ENCODE results near the gene ACD. TPM values are rescaled to one million over a fixed set of nuclear protein-coding genes. Genes with fewer than 3 reads are reported as not detected.

Gene ACD
- total and polyA plus RNA-seq, 9 of the 15 experiments (the other 6 are each of a cell fraction or from before 2014, with no cell fraction given) = 4.2 to 47.4 (median 19.2) TPM

DNA sequence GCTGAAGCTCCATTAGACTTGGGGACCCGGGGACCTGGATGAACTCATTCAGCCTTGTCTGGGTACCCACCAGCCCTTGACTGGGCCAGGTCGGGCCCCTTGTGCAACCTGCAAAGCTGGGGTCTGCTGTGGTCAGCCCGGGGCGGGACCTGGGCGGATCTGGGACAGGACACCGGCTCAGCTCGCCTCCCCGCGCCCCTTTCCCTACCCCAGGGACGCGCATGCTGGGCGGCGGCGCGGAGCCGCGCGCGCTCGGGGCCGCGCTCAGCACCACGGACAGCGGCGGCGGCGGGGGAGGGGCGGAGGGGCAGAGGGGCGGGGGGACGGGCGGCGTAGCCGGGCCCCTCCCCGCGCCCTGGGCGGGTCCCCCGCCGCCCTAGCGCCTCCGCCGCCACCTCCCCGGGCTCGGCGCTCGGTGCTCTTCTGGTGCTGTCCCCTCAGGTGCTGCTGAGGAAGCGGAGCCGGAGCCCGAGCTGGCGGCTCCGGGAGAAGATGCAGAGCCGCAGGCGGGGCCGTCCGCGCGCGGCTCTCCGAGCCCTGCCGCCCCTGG lies 7.4 kb downstream of the ACD start (continued):
- TF ChIP-seq SNRNP70 (optimal IDR thresholded peaks at IDR 0.05; ENCODE audit: low read depth, low read length) = no peak
- TF ChIP-seq STAT5B (CRISPR knock-in tag; IDR thresholded peaks at IDR 0.05) = no peak
- TF ChIP-seq MYBL2 (IDR thresholded peaks at IDR 0.05; ENCODE audit: low read depth) = no peak
- no peak for TF ChIP-seq MYBL2 (CRISPR knock-in tag; IDR thresholded peaks at IDR 0.05; ENCODE audit: borderline replicate concordance)
- no peak for TF ChIP-seq NUFIP1 (IDR thresholded peaks at IDR 0.05; ENCODE audit: partially characterized antibody)
- TF ChIP-seq ESRRB (CRISPR knock-in tag; IDR thresholded peaks at IDR 0.05; ENCODE audit: borderline replicate concordance) = no peak
- TF ChIP-seq, protein P1, sequence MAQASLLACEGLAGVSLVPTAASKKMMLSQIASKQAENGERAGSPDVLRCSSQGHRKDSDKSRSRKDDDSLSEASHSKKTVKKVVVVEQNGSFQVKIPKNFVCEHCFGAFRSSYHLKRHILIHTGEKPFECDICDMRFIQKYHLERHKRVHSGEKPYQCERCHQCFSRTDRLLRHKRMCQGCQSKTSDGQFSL (CRISPR knock-in tag; IDR thresholded peaks at IDR 0.05) = 0 out of 2 replicates have a peak, but pooled peaks have one; percentile 29
- TF ChIP-seq, protein P1 (tag; IDR thresholded peaks at IDR 0.05) = no peak
- 0 out of 2 replicates have a peak, but pooled peaks have one; percentile 35 for TF ChIP-seq FOXP1 (CRISPR knock-in tag; IDR thresholded peaks at IDR 0.05)
- TF ChIP-seq MTA3 (IDR thresholded peaks at IDR 0.05; ENCODE audit: borderline replicate concordance) = no peak
- TF ChIP-seq, protein P2, sequence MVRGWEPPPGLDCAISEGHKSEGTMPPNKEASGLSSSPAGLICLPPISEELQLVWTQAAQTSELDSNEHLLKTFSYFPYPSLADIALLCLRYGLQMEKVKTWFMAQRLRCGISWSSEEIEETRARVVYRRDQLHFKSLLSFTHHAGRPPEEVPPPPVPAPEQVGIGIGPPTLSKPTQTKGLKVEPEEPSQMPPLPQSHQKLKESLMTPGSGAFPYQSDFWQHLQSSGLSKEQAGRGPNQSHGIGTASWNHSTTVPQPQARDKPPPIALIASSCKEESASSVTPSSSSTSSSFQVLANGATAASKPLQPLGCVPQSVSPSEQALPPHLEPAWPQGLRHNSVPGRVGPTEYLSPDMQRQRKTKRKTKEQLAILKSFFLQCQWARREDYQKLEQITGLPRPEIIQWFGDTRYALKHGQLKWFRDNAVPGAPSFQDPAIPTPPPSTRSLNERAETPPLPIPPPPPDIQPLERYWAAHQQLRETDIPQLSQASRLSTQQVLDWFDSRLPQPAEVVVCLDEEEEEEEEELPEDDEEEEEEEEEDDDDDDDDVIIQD (CRISPR knock-in tag; IDR thresholded peaks at IDR 0.05) = no peak
- TF ChIP-seq ZBTB1 (CRISPR knock-in tag; IDR thresholded peaks at IDR 0.05; ENCODE audit: borderline replicate concordance, low read depth) = no peak
- TF ChIP-seq NELFE (IDR thresholded peaks at IDR 0.05; ENCODE audit: insufficient read depth, insufficient read length) = no peak
- TF ChIP-seq ZBTB17 (CRISPR knock-in tag; IDR thresholded peaks at IDR 0.05) = 0 out of 2 replicates have a peak, but pooled peaks have one; percentile 28
- no peak for TF ChIP-seq MCM2 (IDR thresholded peaks at IDR 0.05; ENCODE audit: low read depth)
- TF ChIP-seq RFX5 (IDR thresholded peaks at IDR 0.05; ENCODE audit: low read depth, low read length) = no peak
- TF ChIP-seq SMARCA4 (IDR thresholded peaks at IDR 0.05) = no peak
- peak; percentile 67; the same call in 1 of the 2 replicates for TF ChIP-seq MIER1 (IDR thresholded peaks at IDR 0.05; ENCODE audit: low read depth)
- TF ChIP-seq, protein P3, sequence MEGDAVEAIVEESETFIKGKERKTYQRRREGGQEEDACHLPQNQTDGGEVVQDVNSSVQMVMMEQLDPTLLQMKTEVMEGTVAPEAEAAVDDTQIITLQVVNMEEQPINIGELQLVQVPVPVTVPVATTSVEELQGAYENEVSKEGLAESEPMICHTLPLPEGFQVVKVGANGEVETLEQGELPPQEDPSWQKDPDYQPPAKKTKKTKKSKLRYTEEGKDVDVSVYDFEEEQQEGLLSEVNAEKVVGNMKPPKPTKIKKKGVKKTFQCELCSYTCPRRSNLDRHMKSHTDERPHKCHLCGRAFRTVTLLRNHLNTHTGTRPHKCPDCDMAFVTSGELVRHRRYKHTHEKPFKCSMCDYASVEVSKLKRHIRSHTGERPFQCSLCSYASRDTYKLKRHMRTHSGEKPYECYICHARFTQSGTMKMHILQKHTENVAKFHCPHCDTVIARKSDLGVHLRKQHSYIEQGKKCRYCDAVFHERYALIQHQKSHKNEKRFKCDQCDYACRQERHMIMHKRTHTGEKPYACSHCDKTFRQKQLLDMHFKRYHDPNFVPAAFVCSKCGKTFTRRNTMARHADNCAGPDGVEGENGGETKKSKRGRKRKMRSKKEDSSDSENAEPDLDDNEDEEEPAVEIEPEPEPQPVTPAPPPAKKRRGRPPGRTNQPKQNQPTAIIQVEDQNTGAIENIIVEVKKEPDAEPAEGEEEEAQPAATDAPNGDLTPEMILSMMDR (IDR thresholded peaks at IDR 0.05 in 2 of 3, conservative IDR thresholded peaks at IDR 0.05 in 1 of 3; ENCODE audit: insufficient read depth in 2 of 3, low read depth in 1 of 3, low read length in 3 of 3) = no peak
- no peak for TF ChIP-seq BRF1 (IDR thresholded peaks at IDR 0.05; ENCODE audit: borderline replicate concordance, extremely low read depth, insufficient read length)
- TF ChIP-seq, protein P4, sequence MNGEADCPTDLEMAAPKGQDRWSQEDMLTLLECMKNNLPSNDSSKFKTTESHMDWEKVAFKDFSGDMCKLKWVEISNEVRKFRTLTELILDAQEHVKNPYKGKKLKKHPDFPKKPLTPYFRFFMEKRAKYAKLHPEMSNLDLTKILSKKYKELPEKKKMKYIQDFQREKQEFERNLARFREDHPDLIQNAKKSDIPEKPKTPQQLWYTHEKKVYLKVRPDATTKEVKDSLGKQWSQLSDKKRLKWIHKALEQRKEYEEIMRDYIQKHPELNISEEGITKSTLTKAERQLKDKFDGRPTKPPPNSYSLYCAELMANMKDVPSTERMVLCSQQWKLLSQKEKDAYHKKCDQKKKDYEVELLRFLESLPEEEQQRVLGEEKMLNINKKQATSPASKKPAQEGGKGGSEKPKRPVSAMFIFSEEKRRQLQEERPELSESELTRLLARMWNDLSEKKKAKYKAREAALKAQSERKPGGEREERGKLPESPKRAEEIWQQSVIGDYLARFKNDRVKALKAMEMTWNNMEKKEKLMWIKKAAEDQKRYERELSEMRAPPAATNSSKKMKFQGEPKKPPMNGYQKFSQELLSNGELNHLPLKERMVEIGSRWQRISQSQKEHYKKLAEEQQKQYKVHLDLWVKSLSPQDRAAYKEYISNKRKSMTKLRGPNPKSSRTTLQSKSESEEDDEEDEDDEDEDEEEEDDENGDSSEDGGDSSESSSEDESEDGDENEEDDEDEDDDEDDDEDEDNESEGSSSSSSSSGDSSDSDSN (IDR thresholded peaks at IDR 0.05; ENCODE audit: borderline replicate concordance in 1 of 2, low read depth in 2 of 2, low read length in 2 of 2) = peak in 1 of 2 experiments; percentile 55; a peak in 1 of 4 replicates
- TF ChIP-seq FOXK2 (conservative IDR thresholded peaks at IDR 0.05 in 1 of 2, IDR thresholded peaks at IDR 0.05 in 1 of 2; ENCODE audit: low read depth in 2 of 2) = no peak
- no peak for TF ChIP-seq BRD4 (IDR thresholded peaks at IDR 0.05)

All from K562 (cell line).